Karpas-422 (cell line): ENCODE results near the gene ITGB8. TPM values are rescaled to one million over a fixed set of nuclear protein-coding genes. Genes with fewer than 3 reads are reported as not detected.
A peak's percentile ranks its signal among the peaks of the same experiment; 100 is the strongest.

Experiments used
- DNase-seq: peaks from one replicate; pipeline ENCODE4 v3.0.0-alpha.2; 2015
- H2AFZ ChIP-seq: fragments of 200-600 bp; sonication (generic); 2 replicates; pipeline ENCODE4 v1.6.1; 2014; ENCODE audit warnings: antibody characterized with exemption, low read length, mixed read lengths
- H3K27ac ChIP-seq: fragments of 200-600 bp; sonication (generic); 2 replicates; pipeline ENCODE4 v1.5.1; 2014; ENCODE audit warnings: mild to moderate bottlenecking, low read length, moderate library complexity
- H3K27me3 ChIP-seq: fragments of 200-600 bp; sonication (generic); 2 replicates; pipeline ENCODE4 v1.6.1; 2014; ENCODE audit warnings: low read length, mixed read lengths
- H3K36me3 ChIP-seq: fragments of 200-600 bp; sonication (generic); 2 replicates; pipeline ENCODE4 v1.6.1; 2014; ENCODE audit warnings: low read length, mixed read lengths; ENCODE audit not compliant: insufficient read depth
- H3K4me1 ChIP-seq: fragments of 200-600 bp; sonication (generic); 2 replicates; pipeline ENCODE4 v1.6.1; 2014; ENCODE audit warnings: mild to moderate bottlenecking, low read length, mixed read lengths
- H3K4me2 ChIP-seq: fragments of 200-600 bp; sonication (generic); 2 replicates; pipeline ENCODE4 v1.6.1; 2014; ENCODE audit warnings: low read length, low read depth, mild to moderate bottlenecking; ENCODE audit not compliant: poor library complexity, severe bottlenecking
- H3K4me3 ChIP-seq: fragments of 200-600 bp; sonication (generic); 2 replicates; pipeline ENCODE4 v1.5.1; 2014; ENCODE audit warnings: mild to moderate bottlenecking, antibody characterized with exemption, low read length, mixed read lengths
- H3K79me2 ChIP-seq: fragments of 200-600 bp; sonication (generic); 2 replicates; pipeline ENCODE4 v1.6.1; 2014; ENCODE audit warnings: mild to moderate bottlenecking, low read length, mixed read lengths
- H3K9ac ChIP-seq: fragments of 200-600 bp; sonication (generic); 2 replicates; pipeline ENCODE4 v1.6.0; 2014; ENCODE audit warnings: low read length
- H3K9me2 ChIP-seq: fragments of 200-600 bp; sonication (generic), shearing (Covaris generic); replicated peaks from 2 replicates; pipeline ENCODE4 v1.6.0; 2014; ENCODE audit warnings: mild to moderate bottlenecking, low read length, moderate library complexity; ENCODE audit not compliant: insufficient read depth
- H3K9me3 ChIP-seq: fragments of 300-700, 200-600 bp; sonication (generic); 2 replicates; pipeline ENCODE4 v1.6.1; 2014; ENCODE audit warnings: low read length, mixed read lengths
- H4K20me1 ChIP-seq: fragments of 200-600 bp; sonication (generic); 2 replicates; pipeline ENCODE4 v1.6.1; 2014; ENCODE audit warnings: mild to moderate bottlenecking, antibody characterized with exemption, low read length, low read depth; ENCODE audit not compliant: insufficient read depth
- total RNA-seq: library from RNA; depleted of rRNA; stranded (reverse); fragments of >200 nt; shearing (Covaris generic); gene quantifications from 2 replicates; pipeline ENCODE4 v1.2.3, GENCODE V29; 2014; ENCODE audit warnings: low replicate concordance

ITGB8 gene
- total RNA-seq, 1 experiment from 2014 or later = 0.07 TPM

DNA sequence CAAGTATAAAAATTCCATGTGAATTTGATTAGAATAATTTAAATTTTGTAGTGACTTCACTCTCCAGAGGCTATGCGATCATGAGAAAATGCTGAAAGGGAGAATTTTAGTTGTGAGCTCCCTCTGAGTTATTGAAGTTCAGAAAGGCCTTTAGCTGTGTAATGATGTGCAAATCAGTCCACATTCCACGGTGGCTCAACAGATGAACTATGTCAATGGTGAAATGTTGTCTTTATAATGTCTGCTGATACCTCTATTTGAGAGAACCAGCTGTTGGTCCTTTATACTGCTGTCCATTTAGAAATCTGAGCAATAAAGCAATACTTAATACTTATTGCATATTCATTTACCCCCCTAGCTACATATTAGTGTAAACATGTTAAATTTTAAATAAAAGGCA, 7.1 kb upstream of the ITGB8 start:
- Histone ChIP-seq H2AFZ (no peak overlapping the region), H4K20me1 (no peaks in the 10 kb centered on the region)
- DNase-seq = no peak

DNA sequence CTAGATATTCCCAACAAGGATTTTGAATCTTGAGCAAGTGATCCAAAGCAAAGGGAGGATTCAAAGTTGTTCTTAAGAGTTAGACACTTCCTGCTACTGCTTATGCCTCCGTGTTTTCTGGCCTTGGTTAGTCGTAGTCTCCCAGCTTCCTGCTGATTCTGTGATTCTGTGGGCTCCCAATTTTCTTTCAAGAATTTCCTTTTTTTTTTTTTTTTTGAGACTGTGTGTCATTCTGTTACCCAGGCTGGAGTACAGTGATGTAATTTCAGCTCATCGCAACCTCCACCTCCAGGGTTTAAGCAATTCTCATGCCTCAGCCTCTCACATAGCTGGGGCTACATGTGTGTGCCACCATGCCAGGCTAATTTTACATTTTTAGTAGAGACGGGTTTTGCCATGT, 4.4 kb upstream of the ITGB8 start:
- H3K9me3 ChIP-seq = no peaks in the 10 kb centered on the region
- no peak overlapping the region for H2AFZ ChIP-seq
- H3K4me3 ChIP-seq = no peak overlapping the region
- peaks cover 28% of the 10 kb centered on the region for H3K4me1 ChIP-seq
- no peak overlapping the region for H3K9ac ChIP-seq
- H3K9me2 ChIP-seq = no peaks in the 10 kb centered on the region
- no peak overlapping the region for H3K27ac ChIP-seq
- DNase-seq = no peak
- H3K4me2 ChIP-seq = no peak overlapping the region
- H3K36me3 ChIP-seq = no peaks in the 10 kb centered on the region
- H3K27me3 ChIP-seq = no peaks in the 10 kb centered on the region
- H4K20me1 ChIP-seq = no peaks in the 10 kb centered on the region
- no peaks in the 10 kb centered on the region for H3K79me2 ChIP-seq

More for the DNA sequence above, 7.1 kb upstream of the ITGB8 start:
- Histone ChIP-seq H3K79me2 (no peaks in the 10 kb centered on the region), H3K27ac (no peak overlapping the region), H3K4me1 (peaks cover 2% of the 10 kb centered on the region; the same call in 1 of the 2 replicates), H3K4me3 (no peak overlapping the region), H3K4me2 (no peak overlapping the region), H3K9me2 (no peaks in the 10 kb centered on the region), H3K9ac (no peak overlapping the region), H3K27me3 (no peaks in the 10 kb centered on the region), H3K9me3 (no peaks in the 10 kb centered on the region), H3K36me3 (no peaks in the 10 kb centered on the region)

GRCh38 chr7:20327055-20327454, 3.6 kb upstream of the ITGB8 start:
- no peaks in the 10 kb centered on the region for H3K79me2 ChIP-seq
- no peak overlapping the region for H3K27ac ChIP-seq
- no peaks in the 10 kb centered on the region for H4K20me1 ChIP-seq
- H3K9ac ChIP-seq = no peak overlapping the region
- H3K4me2 ChIP-seq = no peak overlapping the region
- H3K9me2 ChIP-seq = no peaks in the 10 kb centered on the region
- DNase-seq = no peak
- H3K36me3 ChIP-seq = no peaks in the 10 kb centered on the region
- no peak overlapping the region for H2AFZ ChIP-seq
- no peaks in the 10 kb centered on the region for H3K27me3 ChIP-seq
- no peaks in the 10 kb centered on the region for H3K9me3 ChIP-seq
- peaks cover 35% of the 10 kb centered on the region for H3K4me1 ChIP-seq
- no peak overlapping the region for H3K4me3 ChIP-seq

DNA sequence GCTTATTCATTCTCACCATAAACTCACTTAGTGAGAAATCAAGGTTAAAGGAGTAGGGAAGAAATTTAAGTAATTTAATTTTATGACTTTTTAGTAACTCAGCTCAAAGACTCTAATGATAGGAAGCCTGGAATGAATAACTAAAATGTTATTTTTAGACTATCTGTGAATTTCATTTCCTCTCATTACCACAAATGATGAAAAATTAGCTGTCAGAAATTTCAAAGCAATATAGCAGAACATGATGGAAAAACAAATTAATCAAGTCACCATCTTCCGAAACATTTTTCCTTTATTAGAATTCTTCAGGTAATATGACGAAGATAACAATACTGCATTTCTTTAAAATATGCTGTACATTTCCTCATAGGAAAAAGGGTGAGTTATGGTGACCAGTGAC, 2.7 kb upstream of the ITGB8 start:
- Histone ChIP-seq H4K20me1 (no peaks in the 10 kb centered on the region), H3K4me2 (no peak overlapping the region), H2AFZ (no peak overlapping the region), H3K9ac (no peak overlapping the region), H3K27me3 (no peaks in the 10 kb centered on the region), H3K36me3 (no peaks in the 10 kb centered on the region), H3K9me3 (no peaks in the 10 kb centered on the region), H3K79me2 (no peaks in the 10 kb centered on the region), H3K4me3 (no peak overlapping the region), H3K9me2 (no peaks in the 10 kb centered on the region), H3K27ac (no peak overlapping the region), H3K4me1 (peaks cover 37% of the 10 kb centered on the region)
- no peak for DNase-seq

DNA sequence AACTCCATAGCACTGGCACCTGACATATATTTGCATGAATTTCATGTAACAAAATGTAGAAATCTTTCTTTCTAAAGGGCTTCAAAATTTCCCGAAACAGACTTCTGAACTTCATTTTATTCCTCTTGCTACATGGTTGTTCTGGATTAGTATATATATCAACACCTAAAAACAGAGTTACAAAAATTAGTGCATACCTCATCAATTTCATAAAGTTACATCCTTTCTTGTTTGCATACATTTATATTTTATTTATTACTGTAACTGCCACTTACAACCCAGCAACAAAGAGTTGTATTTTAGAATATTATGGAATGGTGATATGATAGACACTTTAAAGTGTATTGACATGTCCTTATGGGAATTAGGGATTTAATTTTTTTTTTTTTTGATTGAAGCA, 2.0 kb upstream of the ITGB8 start:
- Histone ChIP-seq H3K9me3 (no peaks in the 10 kb centered on the region), H3K9ac (no peak overlapping the region), H3K9me2 (no peaks in the 10 kb centered on the region), H2AFZ (no peak overlapping the region), H3K4me3 (no peak overlapping the region), H3K27me3 (no peaks in the 10 kb centered on the region), H3K36me3 (no peaks in the 10 kb centered on the region), H3K4me2 (no peak overlapping the region), H3K4me1 (peaks cover 37% of the 10 kb centered on the region), H3K27ac (no peak overlapping the region), H4K20me1 (no peaks in the 10 kb centered on the region), H3K79me2 (no peaks in the 10 kb centered on the region)
- DNase-seq = no peak

DNA sequence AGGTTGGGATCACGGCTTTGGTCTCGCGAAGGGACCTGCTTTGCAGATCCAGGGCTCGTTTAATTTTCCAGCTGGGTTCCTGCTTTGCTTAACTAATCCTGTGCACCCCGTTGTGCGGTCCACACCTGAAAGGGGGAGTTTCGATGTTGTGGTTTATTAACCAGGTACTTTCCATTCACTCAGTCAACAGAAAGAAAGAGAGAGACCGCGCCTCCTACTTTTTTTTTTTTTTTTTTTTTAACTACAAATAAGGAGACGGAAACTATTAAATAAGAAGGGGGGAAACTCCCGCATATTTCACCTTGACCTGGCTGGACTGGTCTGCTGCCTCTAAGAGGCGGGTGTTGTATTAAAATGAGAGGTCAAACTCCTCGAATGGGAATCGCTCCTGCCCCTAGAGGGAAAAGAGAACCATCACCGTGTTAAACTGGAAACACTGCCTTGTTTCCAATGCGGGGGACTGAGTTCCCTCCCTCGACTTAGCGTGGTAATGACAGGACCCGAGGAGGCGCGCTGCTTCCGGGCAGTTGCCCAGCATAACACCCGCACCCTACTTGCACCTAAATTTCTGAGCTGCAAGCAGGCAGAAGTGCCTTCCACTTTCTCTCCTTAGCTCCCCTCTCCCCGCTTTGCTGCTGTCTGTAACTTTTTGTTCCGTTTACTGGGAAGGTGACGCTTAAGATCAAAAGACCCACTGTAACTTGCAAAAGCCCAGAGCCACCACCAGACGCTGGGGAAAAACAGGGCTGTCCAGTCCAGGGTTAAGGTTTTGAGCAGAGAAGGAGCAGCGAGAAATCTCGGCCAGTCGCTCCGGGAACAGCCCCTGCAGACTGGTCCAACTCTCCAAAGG, 1.1 kb upstream of the ITGB8 start:
- Histone ChIP-seq H4K20me1 (no peaks in the 10 kb centered on the region), H3K9ac (peak overlapping the region; percentile 63), H2AFZ (peak overlapping the region; percentile 96; the same call in 1 of the 2 replicates), H3K9me3 (no peaks in the 10 kb centered on the region), H3K79me2 (no peaks in the 10 kb centered on the region), H3K4me3 (peak overlapping the region; percentile 76), H3K27ac (no peak overlapping the region), H3K36me3 (no peaks in the 10 kb centered on the region), H3K9me2 (no peaks in the 10 kb centered on the region), H3K4me1 (peaks cover 37% of the 10 kb centered on the region), H3K4me2 (peak overlapping the region; percentile 94), H3K27me3 (no peaks in the 10 kb centered on the region)
- DNase-seq = peak; percentile 50

- no peaks in the 10 kb centered on the region for H3K9me2 ChIP-seq
- H3K27ac ChIP-seq = no peak overlapping the region
- peak overlapping the region; percentile 94 for H3K4me2 ChIP-seq
- H3K36me3 ChIP-seq = no peaks in the 10 kb centered on the region
- no peaks in the 10 kb centered on the region for H3K27me3 ChIP-seq
- H3K4me1 ChIP-seq = peaks cover 37% of the 10 kb centered on the region
- DNase-seq = peak; percentile 71
- peak overlapping the region; percentile 76 for H3K4me3 ChIP-seq
- H2AFZ ChIP-seq = peak overlapping the region; percentile 96
- no peaks in the 10 kb centered on the region for H3K79me2 ChIP-seq
- H3K9ac ChIP-seq = peak overlapping the region; percentile 63
- no peaks in the 10 kb centered on the region for H3K9me3 ChIP-seq
- H4K20me1 ChIP-seq = no peaks in the 10 kb centered on the region
These were observed 519 bp downstream of the ITGB8 start for GRCh38 chr7:20330928-20331909.
